ENCODE measurements around the gene JCAD.
"Not testable (repeated sequence)": the region's sequence is repeated elsewhere in the genome, so short reads cannot be mapped to it uniquely, and the experiment has no call there.

The JCAD gene

GRCh38 chr10:30042820-30043219, 16.6 kb downstream of the JCAD start:
- no peak for DNase-seq

DNA sequence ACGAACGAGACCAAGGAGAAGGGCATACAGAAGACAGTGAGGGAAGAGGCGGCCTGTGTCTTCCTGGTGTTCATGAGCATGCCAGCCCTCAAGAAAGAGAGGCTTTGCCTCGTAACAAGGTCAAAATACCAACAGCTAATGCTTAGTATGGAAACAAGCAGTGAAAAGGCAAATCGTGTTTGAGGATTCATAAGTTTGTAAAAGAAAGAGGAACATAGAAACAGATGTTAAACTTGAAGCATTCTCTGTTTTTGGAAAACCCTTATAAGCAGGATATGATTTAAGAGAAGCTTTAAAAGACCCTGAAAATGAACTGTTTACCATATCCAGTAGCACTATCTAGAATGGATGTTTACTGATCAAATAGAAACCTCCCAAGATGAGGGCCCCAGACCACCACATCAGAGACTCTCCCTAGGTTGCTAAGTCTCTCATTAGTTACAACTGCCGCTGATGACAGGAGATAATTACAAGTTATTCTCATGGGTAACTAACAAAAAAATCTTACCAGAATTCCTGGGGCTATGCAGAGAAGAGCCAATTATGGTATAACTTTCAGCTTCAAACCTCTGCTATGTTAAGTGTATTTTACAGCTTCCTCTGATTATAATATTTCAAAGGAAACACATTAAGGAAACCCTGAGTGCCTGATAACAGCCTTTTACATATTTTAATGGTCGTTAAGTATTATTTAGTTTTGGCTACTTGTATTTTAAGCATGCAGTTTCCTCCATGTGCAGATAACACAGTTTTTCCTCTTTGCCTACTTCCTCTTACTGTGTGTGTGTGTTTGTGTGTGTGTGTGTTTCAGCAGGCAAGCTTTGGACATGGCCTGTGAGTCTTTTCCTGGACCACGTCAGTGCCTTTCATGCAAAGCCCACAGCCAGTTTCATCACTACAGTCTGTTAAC, 17.9 kb downstream of the JCAD start:
- DNase-seq, result no peak

DNA sequence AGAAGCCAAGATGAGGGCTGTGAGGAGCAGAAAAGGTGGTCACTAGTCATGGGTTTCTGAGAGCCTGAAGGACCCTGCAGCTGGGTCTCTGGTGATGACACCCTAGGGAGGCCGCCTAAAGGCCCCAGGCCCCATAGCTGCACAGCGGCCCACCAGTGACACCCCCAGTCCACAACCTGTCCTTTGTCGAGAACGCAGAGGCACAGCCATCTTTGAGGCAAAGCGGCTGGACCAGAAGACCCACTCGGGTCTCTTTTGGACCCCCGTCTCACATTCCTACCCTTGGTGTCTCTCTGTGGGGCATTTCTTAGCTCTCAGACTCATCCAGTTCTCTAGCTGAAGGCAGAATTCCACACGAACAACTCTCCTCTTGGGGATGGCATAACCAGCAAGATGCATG, 18.8 kb downstream of the JCAD start:
- DNase-seq, result no peak

GRCh38 chr10:30039988-30040387, 19.4 kb downstream of the JCAD start:
- no peak for DNase-seq

DNA sequence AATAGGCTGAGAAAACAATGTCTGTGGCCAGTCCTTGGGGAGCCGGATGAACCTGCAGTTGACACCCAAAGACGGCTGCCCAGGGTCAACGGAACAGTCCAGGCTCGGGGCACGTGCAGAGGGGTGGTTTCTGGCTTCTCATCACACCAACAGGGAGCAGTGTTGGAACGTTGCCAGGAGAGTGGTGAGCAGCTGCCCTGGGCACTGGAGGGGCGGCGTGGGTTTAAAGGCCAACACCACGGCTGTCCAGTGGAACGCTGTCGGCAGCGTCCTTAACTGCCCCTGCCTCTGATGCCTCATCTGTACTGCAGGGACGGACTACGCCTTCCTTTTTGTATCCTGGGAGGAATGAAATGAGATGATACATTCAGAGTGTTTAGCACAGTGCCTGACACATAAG, 19.8 kb downstream of the JCAD start:
- DNase-seq, result no peak

DNA sequence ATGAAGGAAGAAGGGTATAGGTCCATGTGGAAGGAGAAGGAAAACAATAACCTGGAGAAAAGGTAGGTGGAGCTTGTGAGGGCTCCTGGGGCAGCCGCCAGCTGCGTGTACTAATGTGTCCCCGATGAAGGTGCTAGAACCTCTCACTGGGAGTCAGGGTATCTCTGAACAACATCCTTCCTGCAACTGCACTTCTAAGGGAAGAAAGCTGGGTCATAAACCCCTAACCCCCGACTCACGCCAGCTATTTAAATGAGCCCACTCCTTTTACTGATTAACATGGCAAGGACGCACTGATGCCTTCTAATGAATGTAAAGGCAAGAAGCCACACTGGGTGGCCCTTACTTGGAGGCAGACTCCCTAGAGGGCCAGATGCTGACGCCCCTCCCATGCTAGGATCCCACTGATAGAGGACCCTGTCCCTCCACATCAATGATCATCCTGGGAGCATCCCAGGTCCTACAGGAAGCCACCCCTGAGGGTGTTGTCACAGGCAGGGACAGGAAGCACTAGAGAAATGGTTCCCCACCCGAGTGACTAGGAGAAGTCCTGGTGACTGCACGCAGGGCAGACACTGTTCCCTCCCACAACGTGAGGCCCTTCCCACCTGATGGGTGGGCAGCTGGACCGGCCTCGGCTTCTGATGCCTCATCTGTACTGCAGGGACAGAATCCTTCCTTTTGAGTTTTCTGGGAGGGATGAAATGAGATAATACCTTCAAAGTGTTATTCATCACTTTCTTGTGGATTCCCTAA, 20.4 kb downstream of the JCAD start:
- DNase-seq, result no peak

DNA sequence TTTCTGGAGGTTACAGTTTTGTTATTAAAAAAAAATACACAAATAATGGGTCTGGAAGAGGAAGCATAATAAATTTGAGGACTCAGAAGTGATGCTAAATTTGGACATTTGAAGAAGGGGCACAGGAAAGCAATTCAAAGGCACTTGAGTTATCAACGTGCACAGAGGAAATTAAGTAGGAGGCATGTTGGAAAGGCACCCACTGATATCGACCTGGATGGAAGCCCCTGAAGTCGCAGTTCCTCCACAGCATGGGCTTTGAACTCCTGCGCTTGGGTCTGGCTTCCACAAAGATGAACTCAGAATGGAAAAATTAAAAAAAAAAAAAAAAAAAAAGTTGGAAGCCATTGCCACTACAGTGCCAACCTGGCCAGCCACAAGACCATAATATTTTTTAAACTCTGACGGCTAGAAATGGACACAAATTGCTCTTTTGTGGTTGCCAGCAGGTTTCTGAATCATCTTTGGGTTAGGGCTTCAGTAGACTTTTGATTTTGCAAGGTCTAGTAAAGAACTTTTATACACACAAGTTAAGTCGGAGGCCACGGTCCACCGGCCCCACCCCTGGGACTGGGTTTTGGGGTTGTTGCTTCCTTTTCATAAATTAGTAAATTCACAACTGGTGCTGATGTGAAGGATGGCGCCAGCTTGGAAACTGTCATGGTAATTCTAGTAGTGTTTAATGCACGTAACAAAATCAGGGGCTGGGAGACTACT, 21.6 kb downstream of the JCAD start:
- DNase-seq, result no peak

DNA sequence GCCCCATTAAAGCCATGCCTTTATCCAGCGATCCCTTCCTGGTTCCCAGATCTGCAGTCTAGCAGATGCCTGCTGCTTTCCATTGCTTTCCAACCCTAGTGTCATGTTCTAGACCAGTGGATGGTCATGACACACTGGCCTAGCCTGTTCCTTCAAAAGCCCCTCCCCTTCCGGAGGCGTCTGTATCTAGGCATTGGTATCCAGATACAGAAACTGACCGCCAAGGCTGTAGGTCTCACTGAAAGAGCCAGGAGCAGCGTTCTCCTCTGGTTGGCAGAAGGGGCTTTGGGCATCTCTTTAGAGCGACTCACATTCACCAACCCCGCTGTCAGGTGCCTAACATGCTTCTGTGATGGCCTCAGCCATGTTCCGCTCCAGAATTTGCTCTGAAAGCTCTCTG, 22.6 kb downstream of the JCAD start:
- DNase-seq, result no peak

DNA sequence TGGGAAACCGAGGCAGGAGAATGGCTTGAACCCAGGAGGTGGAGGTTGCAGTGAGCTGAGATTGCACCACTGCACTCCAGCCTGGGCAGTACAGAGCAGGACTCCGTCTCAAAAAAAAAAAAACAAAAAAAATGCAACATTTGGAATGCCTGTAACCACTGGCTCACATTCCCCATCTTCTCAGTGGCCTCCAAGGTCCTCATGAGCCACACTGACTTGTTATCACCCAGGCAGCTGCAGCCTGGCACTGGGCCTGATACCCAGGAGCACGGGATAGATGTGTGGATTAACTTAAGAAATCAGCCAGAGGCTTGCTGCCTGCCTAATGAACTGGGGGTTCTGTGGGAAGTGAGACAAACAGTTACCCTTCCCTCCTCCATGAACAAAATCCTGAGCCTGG, 23.0 kb downstream of the JCAD start:
- no peak for DNase-seq

DNA sequence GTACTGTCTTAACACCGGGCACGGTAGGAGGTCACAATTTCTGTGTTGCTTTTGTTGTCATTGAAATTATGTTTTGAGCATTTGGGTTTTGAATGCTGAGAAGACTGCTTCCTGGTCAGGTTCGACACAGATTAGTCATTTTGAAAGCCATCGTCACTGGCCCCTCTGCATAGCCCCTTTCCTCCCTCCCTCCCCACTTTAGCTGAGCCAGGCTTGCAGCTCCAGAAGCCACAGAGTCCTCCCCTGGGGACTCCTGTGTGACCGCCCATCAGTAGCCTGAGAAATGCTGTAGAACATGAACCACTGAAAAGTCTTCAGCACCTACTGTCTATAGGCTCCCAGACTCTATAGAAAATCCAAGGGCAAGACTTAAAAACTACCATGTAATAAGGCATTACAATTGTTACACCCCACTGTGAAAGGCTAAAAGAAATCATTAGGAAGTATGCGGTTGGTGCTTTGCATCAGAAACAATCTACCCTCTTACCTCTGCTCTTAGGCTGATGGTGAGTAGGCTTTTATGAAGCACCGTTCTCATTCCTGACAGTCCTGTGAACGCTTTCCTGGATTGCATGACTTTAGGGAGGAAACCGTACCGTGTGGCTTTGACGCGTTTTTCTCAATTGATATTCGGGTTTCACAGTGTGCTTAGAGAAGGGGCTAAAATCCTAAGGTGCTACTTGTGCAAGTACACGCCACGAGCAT, 24.8 kb downstream of the JCAD start:
- no peak for DNase-seq

GRCh38 chr10:30032125-30032524, 27.3 kb downstream of the JCAD start:
- DNase-seq, result no peak

- DNase-seq, result no peak
Observed at GRCh38 chr10:30029872-30030256, 29.5 kb downstream of the JCAD start.

DNA sequence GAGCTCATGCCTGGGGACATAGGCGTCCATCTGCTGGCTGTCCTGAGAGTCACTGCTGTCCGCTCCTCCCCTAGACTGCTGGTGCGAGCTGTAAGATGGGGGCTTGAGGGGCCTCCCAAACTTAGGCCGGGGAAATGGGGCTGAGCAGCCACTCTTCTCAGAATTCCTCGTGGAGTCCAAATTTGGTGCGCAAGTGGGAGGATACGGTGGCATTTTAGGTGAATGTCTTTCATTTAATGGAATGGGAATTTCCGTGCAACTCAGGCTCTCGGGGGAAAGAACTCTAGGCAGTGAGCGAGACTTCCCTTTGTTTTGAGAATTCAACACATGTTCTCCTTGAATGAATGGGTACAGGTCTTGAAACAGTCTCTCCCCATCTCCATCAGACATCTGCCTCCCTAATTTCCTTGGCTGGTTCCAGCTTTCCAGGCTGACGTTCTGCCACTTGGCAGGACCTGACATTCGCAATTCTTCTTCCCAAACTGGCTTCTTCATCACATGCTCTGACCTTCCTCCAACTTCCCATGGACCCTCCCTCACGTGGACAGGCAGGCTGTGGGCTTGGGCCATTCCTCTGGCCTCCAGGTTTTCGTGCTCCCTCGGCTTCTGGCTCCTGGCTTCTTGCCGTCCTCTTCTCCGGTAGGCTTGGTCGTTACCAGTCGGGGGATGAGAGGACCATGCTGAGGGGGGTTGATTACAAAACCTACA, 30.1 kb downstream of the JCAD start:
- no peak for DNase-seq

- DNase-seq, result no peak
Observed at GRCh38 chr10:30028738-30029030, 30.7 kb downstream of the JCAD start.

DNA sequence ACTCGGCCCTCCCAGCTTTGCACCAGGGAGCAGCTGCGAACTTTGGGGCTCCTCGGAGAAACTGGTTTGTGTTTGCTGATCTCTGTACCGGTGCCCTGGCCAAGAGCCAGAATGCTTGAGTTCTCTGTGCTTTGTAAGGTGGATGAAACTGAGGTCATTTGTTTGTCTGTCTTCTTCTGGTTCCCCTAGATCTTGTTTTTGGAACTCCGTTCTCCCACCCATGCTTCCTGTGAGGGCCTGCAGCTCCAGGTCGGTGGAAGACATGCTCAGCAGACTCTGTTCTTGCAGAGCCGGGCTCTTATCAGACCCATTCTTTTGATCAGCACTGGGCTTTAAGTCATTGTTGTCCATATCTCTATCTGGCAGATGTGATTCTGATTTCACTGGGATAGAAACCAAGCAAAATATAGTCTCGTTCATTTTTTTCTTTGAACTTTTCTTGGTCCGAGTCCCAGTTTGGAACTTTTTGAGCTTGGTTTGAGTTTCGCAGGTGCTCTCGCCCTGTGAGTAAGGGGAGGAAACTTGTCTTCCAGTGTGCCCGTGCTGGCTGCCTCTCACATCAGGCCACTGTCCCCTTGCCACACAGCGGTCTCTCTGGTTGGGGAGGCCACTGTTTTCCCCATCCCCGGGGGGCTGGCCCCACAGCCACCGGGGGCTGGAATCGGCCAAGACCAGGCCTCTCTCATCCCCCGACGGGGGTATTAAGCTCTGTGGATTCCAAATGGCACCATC, 31.2 kb downstream of the JCAD start:
- DNase-seq, result no peak

DNA sequence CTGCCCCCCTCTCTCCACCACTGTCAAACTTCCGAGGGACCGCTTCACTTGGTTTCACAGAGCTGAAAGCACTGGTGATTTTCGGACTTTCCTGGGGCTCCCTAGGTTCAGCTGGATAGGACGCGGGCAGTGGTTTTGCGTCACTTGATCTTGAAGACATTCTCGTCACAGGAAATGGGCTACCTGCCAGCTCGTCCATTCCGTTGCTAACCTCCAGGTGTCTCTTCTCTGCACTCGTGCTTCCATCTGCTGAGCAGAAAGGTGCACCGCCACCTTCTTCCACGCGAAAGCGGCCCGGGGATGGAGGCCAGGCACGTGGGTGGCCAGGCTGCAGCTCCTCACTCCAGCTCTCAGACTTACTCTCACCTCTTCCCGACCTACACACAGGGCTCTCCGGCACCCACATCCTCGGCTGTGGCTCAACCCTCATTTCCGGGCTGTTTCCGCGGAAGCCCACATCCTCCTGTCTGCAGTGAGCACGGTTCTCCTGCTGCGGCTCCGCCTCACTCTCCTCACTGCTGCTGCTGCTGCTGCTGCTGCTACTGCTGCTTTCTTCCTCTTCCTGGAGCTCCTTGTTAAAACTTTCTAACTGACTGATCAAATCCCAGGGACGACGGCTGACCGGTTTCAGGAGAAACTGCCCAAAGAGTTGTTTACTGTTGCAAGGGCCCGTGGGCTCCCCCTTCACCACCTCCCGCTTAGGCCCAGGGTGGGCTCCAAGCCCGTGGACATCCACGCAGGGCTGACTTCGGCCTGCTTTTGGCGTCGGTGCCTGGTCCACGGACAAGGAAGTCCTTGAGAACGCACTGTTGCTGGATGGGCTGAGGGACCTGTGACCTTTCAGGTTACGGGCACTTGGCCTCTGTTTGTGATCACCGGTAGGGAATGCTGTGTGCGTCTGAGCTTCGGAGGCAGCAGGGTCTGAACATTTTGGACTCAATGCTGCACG, 32.1 kb downstream of the JCAD start:
- DNase-seq, result peak; percentile 34

- no peak for DNase-seq
Observed at GRCh38 chr10:30026578-30026977, 32.8 kb downstream of the JCAD start.

- DNase-seq, result no peak
Observed at GRCh38 chr10:30026080-30026479, 33.3 kb downstream of the JCAD start.

DNA sequence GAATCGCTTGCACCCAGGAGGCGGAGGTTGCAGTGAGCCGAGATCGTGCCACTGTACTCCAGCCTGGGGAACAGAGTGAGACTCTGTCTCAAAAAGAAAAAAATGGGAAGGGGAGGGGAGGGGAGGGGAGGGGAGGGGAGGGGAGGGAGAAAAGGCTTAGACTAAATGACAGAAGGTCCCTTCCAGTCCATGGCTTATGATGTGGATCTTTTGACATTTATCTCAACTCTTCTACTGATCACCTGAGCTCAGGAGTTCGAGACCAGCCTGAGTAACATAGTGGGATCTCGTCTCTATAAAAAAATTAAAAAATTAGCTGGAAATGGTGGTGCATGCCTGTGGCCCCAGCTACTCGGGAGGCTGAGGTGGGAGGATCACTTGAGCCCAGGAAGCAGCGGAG, 34.0 kb downstream of the JCAD start:
- not testable (repeated sequence) for DNase-seq

DNA sequence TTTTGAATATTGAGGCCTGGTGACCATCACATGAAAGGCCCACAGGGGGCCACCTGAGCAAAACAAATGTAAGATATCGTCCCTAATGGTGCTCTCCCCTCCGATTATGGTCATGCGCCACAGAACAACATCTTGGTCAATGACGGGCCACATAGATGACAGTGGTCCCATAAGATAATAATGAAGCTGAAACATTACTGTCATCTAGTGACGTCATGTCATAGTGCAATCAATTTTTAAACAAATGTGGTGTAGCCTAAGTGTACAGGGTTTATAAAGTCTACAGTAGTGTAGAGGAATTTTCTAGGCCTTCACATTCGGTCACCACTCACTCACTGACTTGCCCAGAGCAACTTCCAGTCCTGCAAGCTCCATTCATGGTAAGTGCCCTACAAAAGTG, 36.8 kb downstream of the JCAD start:
- no peak for DNase-seq

GRCh38 chr10:30019468-30019867, 39.9 kb downstream of the JCAD start:
- DNase-seq, result no peak
